OCI-LY7 (cell line): ENCODE measurements around the gene ZNF581. TPM values are rescaled to one million over a fixed set of nuclear protein-coding genes. Genes with fewer than 3 reads are reported as not detected.

ENCODE experiments used
- BruUV-seq: library from RNA; stranded (reverse); fragments of 400-500 nt; replicated peaks from 2 replicates; lab custom pipeline; 2021; lab: Mats Ljungman, UMichigan
- CTCF ChIA-PET: fragments of 300-600 bp; sonication (Branson Sonifier 250); formaldehyde crosslinking; loops from one replicate; lab custom pipeline; 2022; ENCODE audit warnings: antibody characterized with exemption; ENCODE audit not compliant: unreplicated experiment; lab: Charles Lee
- POLR2A ChIA-PET: fragments of 300-600 bp; sonication (Branson Sonifier 250); formaldehyde crosslinking; loops from one replicate; lab custom pipeline; 2022; ENCODE audit warnings: antibody characterized with exemption; lab: Charles Lee
- DNase-seq: peaks from one replicate; pipeline ENCODE4 v3.0.0-alpha.2; 2015; ENCODE audit warnings: low spot score
- H2AFZ ChIP-seq: fragments of 200-600 bp; sonication (generic), shearing (Covaris generic); 2 replicates; pipeline ENCODE4 v1.6.1; 2014; ENCODE audit warnings: mild to moderate bottlenecking, antibody characterized with exemption, low read length, moderate library complexity
- H3K27ac ChIP-seq: fragments of 200-600 bp; sonication (generic); 2 replicates; pipeline ENCODE4 v1.5.1; 2014; ENCODE audit warnings: mixed run types, low read depth, mild to moderate bottlenecking, moderate library complexity, low read length, inconsistent platforms; ENCODE audit not compliant: poor library complexity, severe bottlenecking
- H3K36me3 ChIP-seq: fragments of 200-600 bp; sonication (generic); 2 replicates; pipeline ENCODE4 v1.6.1; 2014; ENCODE audit warnings: mild to moderate bottlenecking, antibody characterized with exemption, low read length, moderate library complexity, mixed read lengths; ENCODE audit not compliant: insufficient read depth
- H3K4me1 ChIP-seq: fragments of 200-600 bp; sonication (generic); 2 replicates; pipeline ENCODE4 v1.5.1; 2014; ENCODE audit warnings: mild to moderate bottlenecking, low read length; ENCODE audit not compliant: insufficient read depth, poor library complexity, severe bottlenecking
- H3K4me2 ChIP-seq: fragments of 200-600 bp; sonication (generic); 2 replicates; pipeline ENCODE4 v1.6.1; 2014; ENCODE audit warnings: mild to moderate bottlenecking, low read length
- H3K4me3 ChIP-seq: fragments of 200-600 bp; sonication (generic); 2 replicates; pipeline ENCODE4 v1.5.1; 2014; ENCODE audit warnings: mild to moderate bottlenecking, low read depth, low read length; ENCODE audit not compliant: poor library complexity, severe bottlenecking
- H3K79me2 ChIP-seq: fragments of 200-600 bp; sonication (generic); 2 replicates; pipeline ENCODE4 v1.6.1; 2016; ENCODE audit warnings: low read depth, mild to moderate bottlenecking, low read length, moderate library complexity, mixed read lengths; ENCODE audit not compliant: insufficient read depth
- H3K9me2 ChIP-seq: fragments of 200-600 bp; sonication (generic); 2 replicates; pipeline ENCODE4 v1.6.1; 2016; ENCODE audit warnings: mild to moderate bottlenecking, low read length, mixed read lengths; ENCODE audit not compliant: insufficient read depth
- H3K9me3 ChIP-seq: fragments of 200-600 bp; sonication (generic); 2 replicates; pipeline ENCODE4 v1.6.1; 2014; ENCODE audit warnings: mild to moderate bottlenecking, mixed run types, low read length, mixed read lengths
- H4K20me1 ChIP-seq: fragments of 200-600 bp; sonication (generic); 2 replicates; pipeline ENCODE4 v1.6.1; 2014; ENCODE audit warnings: mild to moderate bottlenecking, antibody characterized with exemption, low read length, moderate library complexity, mixed read lengths; ENCODE audit not compliant: insufficient read depth
- EZH2phosphoT487 ChIP-seq: fragments of 200-600 bp; sonication (generic); IDR thresholded peaks from 2 replicates; pipeline ENCODE4 v1.6.1; 2018; ENCODE audit warnings: low read depth, borderline replicate concordance, mild to moderate bottlenecking, mixed run types, antibody characterized with exemption, low read length, moderate library complexity, mixed read lengths
- intact Hi-C: fragments of 100-400 bp; cut with micrococcal nuclease; formaldehyde crosslinking; loops from one replicate; pipeline ENCODE4 v1.10.0; 2022; ENCODE audit not compliant: unreplicated experiment
- total RNA-seq, 2 experiments: library from RNA; depleted of rRNA in 1 of 2; stranded (reverse); fragments of >200 nt in 1 of 2; shearing (Covaris generic) in 1 of 2; gene quantifications; 2 replicates each; pipeline ENCODE4 v1.2.3, GENCODE V29; 2014 to 2022
- TF ChIP-seq, protein P1 (sequence below): fragments of 200-600 bp; sonication (generic); conservative IDR thresholded peaks from 2 replicates; pipeline ENCODE4 v1.5.1; 2014; ENCODE audit warnings: mild to moderate bottlenecking, antibody characterized with exemption, low read length, moderate library complexity, mixed read lengths

ZNF581 gene
- total RNA-seq, 2 experiments from 2014 or later = 39.7 to 44.5 TPM

DNA sequence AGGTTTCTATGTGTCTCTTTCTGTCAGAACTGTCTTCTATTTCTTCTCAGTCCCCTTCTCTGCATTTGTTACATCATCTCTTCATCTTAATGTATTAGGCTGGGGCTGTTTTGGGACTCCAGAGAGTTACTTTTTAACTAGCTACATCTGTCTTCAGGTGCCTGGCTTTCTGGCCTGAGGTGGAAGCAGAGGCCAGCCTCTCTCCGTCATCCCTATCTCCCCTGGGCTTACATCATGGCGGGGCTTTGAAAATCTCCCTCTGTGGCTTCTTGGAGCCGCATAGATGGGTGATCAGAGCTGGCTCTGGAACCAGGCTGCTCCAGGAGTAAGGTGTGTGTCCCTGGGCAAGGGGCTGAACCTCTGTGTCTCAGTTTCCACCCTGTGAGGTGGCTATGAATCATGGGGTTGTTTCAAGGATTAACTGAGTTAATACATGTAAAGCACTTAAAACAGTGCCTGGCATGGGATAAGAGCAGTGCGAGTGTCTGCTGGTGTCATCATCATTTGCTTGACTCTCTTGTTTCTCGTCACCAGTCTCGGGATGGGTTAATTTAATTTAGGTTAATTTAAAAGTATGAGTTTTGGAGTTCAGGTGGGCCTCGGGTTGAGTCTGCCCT is 33.5 kb downstream of the ZNF581 start:
- DNase-seq = no peak
- peak overlapping the region; percentile 97 for H3K27ac ChIP-seq
- intact Hi-C loops = loop anchor here (5.0 kb wide), 2 partner anchors 130 to 155 kb away; partner anchors contain the start of gene NLRP11
- peak overlapping the region; percentile 92 for H3K4me2 ChIP-seq
- H3K4me3 ChIP-seq = peak overlapping the region; percentile 95
- H3K79me2 ChIP-seq = peaks cover 80% of the 10 kb centered on the region
- H3K9me2 ChIP-seq = no peaks in the 10 kb centered on the region
- CTCF ChIA-PET = no interaction called here
- POLR2A ChIA-PET = interaction anchor here (2.3 kb wide), 1 partner anchor 20 kb away, joined by 6 read pairs; no protein-coding TSS in a partner anchor
- BruUV-seq = no TSS peak
- peaks cover 86% of the 10 kb centered on the region for H3K36me3 ChIP-seq
- H4K20me1 ChIP-seq = no peaks in the 10 kb centered on the region; the same call in 1 of the 2 replicates
- H2AFZ ChIP-seq = no peak overlapping the region
- TF ChIP-seq EZH2phosphoT487 = no peak
- TF ChIP-seq, protein P1, sequence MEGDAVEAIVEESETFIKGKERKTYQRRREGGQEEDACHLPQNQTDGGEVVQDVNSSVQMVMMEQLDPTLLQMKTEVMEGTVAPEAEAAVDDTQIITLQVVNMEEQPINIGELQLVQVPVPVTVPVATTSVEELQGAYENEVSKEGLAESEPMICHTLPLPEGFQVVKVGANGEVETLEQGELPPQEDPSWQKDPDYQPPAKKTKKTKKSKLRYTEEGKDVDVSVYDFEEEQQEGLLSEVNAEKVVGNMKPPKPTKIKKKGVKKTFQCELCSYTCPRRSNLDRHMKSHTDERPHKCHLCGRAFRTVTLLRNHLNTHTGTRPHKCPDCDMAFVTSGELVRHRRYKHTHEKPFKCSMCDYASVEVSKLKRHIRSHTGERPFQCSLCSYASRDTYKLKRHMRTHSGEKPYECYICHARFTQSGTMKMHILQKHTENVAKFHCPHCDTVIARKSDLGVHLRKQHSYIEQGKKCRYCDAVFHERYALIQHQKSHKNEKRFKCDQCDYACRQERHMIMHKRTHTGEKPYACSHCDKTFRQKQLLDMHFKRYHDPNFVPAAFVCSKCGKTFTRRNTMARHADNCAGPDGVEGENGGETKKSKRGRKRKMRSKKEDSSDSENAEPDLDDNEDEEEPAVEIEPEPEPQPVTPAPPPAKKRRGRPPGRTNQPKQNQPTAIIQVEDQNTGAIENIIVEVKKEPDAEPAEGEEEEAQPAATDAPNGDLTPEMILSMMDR = no peak
- peaks cover 55% of the 10 kb centered on the region for H3K4me1 ChIP-seq
- H3K9me3 ChIP-seq = no peaks in the 10 kb centered on the region

DNA sequence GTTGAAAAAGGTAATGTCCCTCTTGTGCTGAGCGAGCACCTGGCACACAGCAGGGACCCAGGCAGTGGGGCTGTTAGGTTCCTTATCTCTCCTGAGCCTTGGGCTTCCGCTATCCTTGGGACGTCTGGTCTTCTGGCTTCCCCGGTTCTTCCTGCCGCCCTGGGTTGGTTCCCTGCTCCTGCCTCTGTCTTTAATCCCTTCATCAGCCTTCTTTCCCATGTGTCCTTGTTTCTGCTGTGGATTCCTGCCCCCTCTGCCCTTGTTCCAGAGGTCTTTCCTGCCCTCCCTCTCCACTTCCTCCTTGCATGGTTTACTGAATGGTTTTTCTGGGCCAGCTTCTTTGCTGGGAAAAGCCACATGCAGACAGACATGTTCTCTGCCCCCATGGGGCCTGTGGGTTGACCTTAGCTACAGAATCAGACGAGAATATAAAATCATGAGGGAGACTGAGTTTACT is 34.2 kb downstream of the ZNF581 start:
- Histone ChIP-seq H3K36me3 (peaks cover 85% of the 10 kb centered on the region), H3K4me3 (peak overlapping the region; percentile 95), H3K4me2 (peak overlapping the region; percentile 92), H4K20me1 (no peaks in the 10 kb centered on the region; the same call in 1 of the 2 replicates), H3K79me2 (peaks cover 79% of the 10 kb centered on the region), H2AFZ (no peak overlapping the region), H3K4me1 (peaks cover 55% of the 10 kb centered on the region), H3K9me3 (no peaks in the 10 kb centered on the region), H3K9me2 (no peaks in the 10 kb centered on the region), H3K27ac (peak overlapping the region; percentile 97)
- intact Hi-C loops = loop anchor here (2.0 to 5.0 kb wide), 3 partner anchors 23 to 155 kb away; partner anchors contain the start of genes NLRP11 and U2AF2
- ChIA-PET POLR2A (interaction anchor here (2.3 kb wide), 1 partner anchor 21 kb away, joined by 6 read pairs; no protein-coding TSS in a partner anchor), CTCF (no interaction called here)
- no peak for TF ChIP-seq EZH2phosphoT487
- TF ChIP-seq, protein P1 = no peak
- DNase-seq = peak; percentile 50
- no TSS peak for BruUV-seq
